SK-N-MC (cell line): ENCODE measurements around the gene TECR.

Experiments
- EZH2 ChIP-seq: fragments of 200-600 bp; sonication (generic); IDR thresholded peaks from one replicate; pipeline ENCODE4 v1.6.1; 2017; ENCODE audit warnings: antibody characterized with exemption
- POLR2AphosphoS5 ChIP-seq: IDR thresholded peaks from 2 replicates; pipeline ENCODE4 v1.6.1; 2012; ENCODE audit warnings: mild to moderate bottlenecking, low read depth, low read length, borderline replicate concordance

GRCh38 chr19:14553042-14553938, 23.9 kb downstream of the TECR start:
- TF ChIP-seq POLR2AphosphoS5: no peak
- TF ChIP-seq EZH2: no peak
